ENCODE results near the gene SND1.

DNA sequence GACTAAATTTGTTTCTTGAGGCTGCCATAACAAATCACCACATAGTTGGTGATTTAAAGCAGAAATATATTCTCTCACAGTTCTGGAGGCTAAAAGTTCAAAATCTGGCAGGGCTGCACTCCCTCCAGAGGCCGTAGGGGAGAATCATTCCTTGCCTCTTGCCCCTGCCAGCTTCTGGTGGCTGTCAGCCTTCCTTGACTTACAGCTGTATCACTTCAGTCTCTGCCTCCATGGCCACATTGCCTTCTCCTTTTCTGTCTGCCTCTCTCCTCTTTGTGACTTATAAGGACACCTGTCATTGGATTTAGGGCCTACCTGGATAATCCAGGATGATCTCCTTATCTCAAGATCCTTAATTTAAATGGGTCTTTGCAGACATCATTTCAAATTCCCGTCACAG, 385.1 kb downstream of the SND1 start:
- TF ChIP-seq, protein P1, sequence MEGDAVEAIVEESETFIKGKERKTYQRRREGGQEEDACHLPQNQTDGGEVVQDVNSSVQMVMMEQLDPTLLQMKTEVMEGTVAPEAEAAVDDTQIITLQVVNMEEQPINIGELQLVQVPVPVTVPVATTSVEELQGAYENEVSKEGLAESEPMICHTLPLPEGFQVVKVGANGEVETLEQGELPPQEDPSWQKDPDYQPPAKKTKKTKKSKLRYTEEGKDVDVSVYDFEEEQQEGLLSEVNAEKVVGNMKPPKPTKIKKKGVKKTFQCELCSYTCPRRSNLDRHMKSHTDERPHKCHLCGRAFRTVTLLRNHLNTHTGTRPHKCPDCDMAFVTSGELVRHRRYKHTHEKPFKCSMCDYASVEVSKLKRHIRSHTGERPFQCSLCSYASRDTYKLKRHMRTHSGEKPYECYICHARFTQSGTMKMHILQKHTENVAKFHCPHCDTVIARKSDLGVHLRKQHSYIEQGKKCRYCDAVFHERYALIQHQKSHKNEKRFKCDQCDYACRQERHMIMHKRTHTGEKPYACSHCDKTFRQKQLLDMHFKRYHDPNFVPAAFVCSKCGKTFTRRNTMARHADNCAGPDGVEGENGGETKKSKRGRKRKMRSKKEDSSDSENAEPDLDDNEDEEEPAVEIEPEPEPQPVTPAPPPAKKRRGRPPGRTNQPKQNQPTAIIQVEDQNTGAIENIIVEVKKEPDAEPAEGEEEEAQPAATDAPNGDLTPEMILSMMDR (IDR thresholded peaks at IDR 0.05), result no peak
- TF ChIP-seq POLR2AphosphoS5 (IDR thresholded peaks at IDR 0.05), result no peak

Data from breast epithelium (tissue), 3 donors.